Measurements from ENCODE around the gene SGMS1.
A peak's percentile ranks its signal among the peaks of the same experiment; 100 is the strongest.
"Not testable (repeated sequence)": the region's sequence is repeated elsewhere in the genome, so short reads cannot be mapped to it uniquely, and the experiment has no call there.

Gene SGMS1

GRCh38 chr10:50582046-50582445 lies 41.7 kb downstream of the SGMS1 start:
- DNase-seq (ENCODE audit: low spot score), result no peak

- DNase-seq (ENCODE audit: low spot score), result no peak
Observed at GRCh38 chr10:50580262-50580891, 43.4 kb downstream of the SGMS1 start.

- no peak for DNase-seq (ENCODE audit: low spot score)
Observed at GRCh38 chr10:50579491-50580261, 44.1 kb downstream of the SGMS1 start.

- no peak for DNase-seq (ENCODE audit: low spot score)
Observed at GRCh38 chr10:50578949-50579348, 44.8 kb downstream of the SGMS1 start.

GRCh38 chr10:50577681-50578350 lies 45.9 kb downstream of the SGMS1 start:
- DNase-seq (ENCODE audit: low spot score), result peak; percentile 26

- no peak for DNase-seq (ENCODE audit: low spot score)
Observed at GRCh38 chr10:50577010-50577409, 46.7 kb downstream of the SGMS1 start.

- DNase-seq (ENCODE audit: low spot score), result no peak
Observed at GRCh38 chr10:50576245-50576815, 47.4 kb downstream of the SGMS1 start.

- DNase-seq (ENCODE audit: low spot score), result no peak
Observed at GRCh38 chr10:50575477-50576244, 48.1 kb downstream of the SGMS1 start.

GRCh38 chr10:50574931-50575330 lies 48.8 kb downstream of the SGMS1 start:
- no peak for DNase-seq (ENCODE audit: low spot score)

GRCh38 chr10:50574305-50574704 lies 49.5 kb downstream of the SGMS1 start:
- DNase-seq (ENCODE audit: low spot score), result no peak

GRCh38 chr10:50572017-50572491 lies 51.7 kb downstream of the SGMS1 start:
- DNase-seq (ENCODE audit: low spot score), result no peak

- DNase-seq (ENCODE audit: low spot score), result not testable (repeated sequence)
Observed at GRCh38 chr10:50568750-50569149, 55.0 kb downstream of the SGMS1 start.

- DNase-seq (ENCODE audit: low spot score), result no peak
Observed at GRCh38 chr10:50567384-50567783, 56.4 kb downstream of the SGMS1 start.

GRCh38 chr10:50566150-50566549 lies 57.6 kb downstream of the SGMS1 start:
- no peak for DNase-seq (ENCODE audit: low spot score)

GRCh38 chr10:50565301-50566083 lies 58.3 kb downstream of the SGMS1 start:
- no peak for DNase-seq (ENCODE audit: low spot score)

GRCh38 chr10:50563906-50564305 lies 59.9 kb downstream of the SGMS1 start:
- DNase-seq (ENCODE audit: low spot score), result no peak

- no peak for DNase-seq (ENCODE audit: low spot score)
Observed at GRCh38 chr10:50561816-50562215, 61.9 kb downstream of the SGMS1 start.

- DNase-seq (ENCODE audit: low spot score), result no peak
Observed at GRCh38 chr10:50561266-50561665, 62.5 kb downstream of the SGMS1 start.

- DNase-seq (ENCODE audit: low spot score), result no peak
Observed at GRCh38 chr10:50560370-50560769, 63.4 kb downstream of the SGMS1 start.

- no peak for DNase-seq (ENCODE audit: low spot score)
Observed at GRCh38 chr10:50558371-50558770, 65.4 kb downstream of the SGMS1 start.

- no peak for DNase-seq (ENCODE audit: low spot score)
Observed at GRCh38 chr10:50557130-50557682, 66.5 kb downstream of the SGMS1 start.

All from activated CD4-positive, alpha-beta T cell treated with anti-CD3 and anti-CD28 coated beads, Interleukin-2, Interleukin-4, amounts not matched to agents 100 ng/mL and 50 ng/mL, durations not matched to agents 16 hours and 8 hours (primary cell).